OCI-M1 (cell line): ENCODE measurements around the gene XPO6.

Experiments
- DNase-seq: peaks from one replicate; lab custom pipeline; 2025; lab: John Stamatoyannopoulos, UW

The XPO6 gene

GRCh38 chr16:28063591-28064061, 148.1 kb downstream of the XPO6 start, which contains the start of gene GSG1L:
TSS of gene GSG1L (minus strand) at chr16:28063714. CDS start at chr16:28063424, 290 bp downstream.
- DNase-seq = no peak

GRCh38 chr16:28062847-28063521, 148.8 kb downstream of the XPO6 start:
- DNase-seq = no peak

GRCh38 chr16:28062261-28062846, 149.4 kb downstream of the XPO6 start:
- DNase-seq = no peak

- no peak for DNase-seq
These were observed 150.2 kb downstream of the XPO6 start for GRCh38 chr16:28061352-28062101.

- DNase-seq = no peak
These were observed 151.8 kb downstream of the XPO6 start for GRCh38 chr16:28059841-28060575.

GRCh38 chr16:28058839-28059589, 152.8 kb downstream of the XPO6 start:
- DNase-seq = no peak

GRCh38 chr16:28057949-28058348, 153.8 kb downstream of the XPO6 start:
- DNase-seq = no peak

- no peak for DNase-seq
These were observed 158.3 kb downstream of the XPO6 start for GRCh38 chr16:28053461-28053860.

GRCh38 chr16:28052274-28053128, 159.3 kb downstream of the XPO6 start:
- no peak for DNase-seq

- DNase-seq = no peak
These were observed 160.3 kb downstream of the XPO6 start for GRCh38 chr16:28051486-28051885.
